Heart right ventricle (tissue), 16 donors: ENCODE results near the gene BLOC1S4. TPM values are rescaled to one million over a fixed set of nuclear protein-coding genes. Genes with fewer than 3 reads are reported as not detected.
A peak's percentile ranks its signal among the peaks of the same experiment; 100 is the strongest.

Experiments used
- ATAC-seq, 8 donors: fragments of 200-7000 bp; cut with Tn5 transposase; one replicate each; pipeline ENCODE4 v1.9.1; 2020; ENCODE audit warnings: mild to moderate bottlenecking in 8 of 8, moderate library complexity in 8 of 8, moderate number of reproducible peaks in 1 of 8
- DNase-seq, 2 donors: peaks; one replicate each; pipeline ENCODE4 v3.0.0-alpha.2; 2020
- H3K27ac ChIP-seq, 10 donors: fragments of 200-600 bp; sonication (generic) in 2 of 10; one replicate each; pipeline versions ENCODE4 v1.5.0 to v1.8.0; 2020 to 2022; ENCODE audit warnings: mild to moderate bottlenecking in 3 of 10
- H3K27me3 ChIP-seq, 7 donors: fragments of 200-600 bp; one replicate each; pipeline ENCODE4 v1.8.0; 2021 to 2022; ENCODE audit warnings: mild to moderate bottlenecking in 2 of 7
- H3K36me3 ChIP-seq, 9 donors: fragments of 200-600 bp; sonication (generic) in 1 of 9; one replicate each; pipeline versions ENCODE4 v1.5.0 to v1.8.0; 2020 to 2022; ENCODE audit warnings: mild to moderate bottlenecking in 2 of 9
- H3K4me1 ChIP-seq, 9 donors: fragments of 200-600 bp; sonication (generic) in 1 of 9; one replicate each; pipeline versions ENCODE4 v1.5.0 to v1.8.0; 2020 to 2022; ENCODE audit warnings: mild to moderate bottlenecking in 4 of 9
- H3K4me3 ChIP-seq, 10 donors: fragments of 200-600 bp; sonication (generic) in 2 of 10; one replicate each; pipeline versions ENCODE4 v1.5.0 to v1.8.0; 2020 to 2022; ENCODE audit warnings: mild to moderate bottlenecking in 7 of 10, moderate library complexity in 2 of 10
- H3K9me3 ChIP-seq, 11 donors: fragments of 200-600 bp in 10 of 11; sonication (generic) in 2 of 11; one replicate each; pipeline versions ENCODE4 v1.5.0 to v1.8.0; 2013 to 2022; ENCODE audit warnings: mild to moderate bottlenecking in 2 of 11, control low read depth in 1 of 11, moderate library complexity in 1 of 11
- WGBS, 2 donors: extraction: QIAGEN DNeasy Blood & Tissue Kit; methylation state at CpG; one replicate each; pipeline ENCODE4 v1.1.7; 2013; ENCODE audit warnings: inconsistent platforms in 1 of 2; 5-methylcytosine and 5-hydroxymethylcytosine counted together
- intact Hi-C, 10 donors: fragments of 100-400 bp; cut with DNase I; formaldehyde crosslinking; loops; one replicate each; pipeline versions ENCODE4 v1.11.1 to v1.14.2; 2022
- polyA plus RNA-seq, 2 donors: library from polyadenylated mRNA; stranded (reverse); fragments of 200-250 nt; gene quantifications; one replicate each; pipeline ENCODE4 v1.2.3, GENCODE V29; 2013
- total RNA-seq, 10 donors: library from RNA; stranded (reverse); fragmentation: NEBNext Ultra II Directional in 3 of 10; extraction: Animal tissue kit (Norgen Biotek cat#: 25700) in 3 of 10; gene quantifications; one replicate each; pipeline versions ENCODE4 v1.2.1 to v1.2.4, GENCODE V29; 2021 to 2023
- TF ChIP-seq, protein P1 (sequence below), 9 donors: fragments of 200-600 bp; sonication (generic) in 2 of 9; IDR thresholded peaks; one replicate each; pipeline versions ENCODE4 v1.5.0 to v1.8.0; 2021 to 2022; ENCODE audit warnings: antibody characterized with exemption in 9 of 9, mild to moderate bottlenecking in 5 of 9, moderate library complexity in 1 of 9
- donor health status: Arrhythmogenic right ventricular cardiomyopathy.
- donor health status: ischemic (EF 13 %, LVEDD 7.1; RV severe dilation, severe dysfunction).
- donor health status: healthy with polysubstance abuse.
- donor health status: DM: no; HTN: yes; CAD: no.
- donor health status: DM: no; HTN: no; CAD: no.
- donor health status: ischemic (EF 25% LVEDD 6.9; RV normal size, moderate dysfunction).
- donor health status: ischemic (EF 25% LVEDD 5.7; RV mildly dilated, moderate dysfunction).
- donor health status: healthy.
- donor health status: DM: yes; HTN: yes; CAD: no.
- donor health status: Ischemic cardiomyopathy.
- donor health status: ischemic (EF 35%, LVEDD 5.7; RV mildly dilated, moderate dysfunction).
- donor health status: nonischemic (EF 11% LVEDD 7.7; RV severe dilation, severe dysfunction).
- donor health status: DM: yes; HTN: yes; CAD: no.
- donor health status: PGD.
- donor health status: ischemic (EF 29% LVEDD 5.4; RV normal size, mild dysfunction).
- donor health status: nonischemic (EF 23%, LVEDD 6.1; RV moderate dilation, normal function).

Gene BLOC1S4
- total and polyA plus RNA-seq, 12 donors, result 4.4 to 10.2 (median 7.0) TPM

DNA sequence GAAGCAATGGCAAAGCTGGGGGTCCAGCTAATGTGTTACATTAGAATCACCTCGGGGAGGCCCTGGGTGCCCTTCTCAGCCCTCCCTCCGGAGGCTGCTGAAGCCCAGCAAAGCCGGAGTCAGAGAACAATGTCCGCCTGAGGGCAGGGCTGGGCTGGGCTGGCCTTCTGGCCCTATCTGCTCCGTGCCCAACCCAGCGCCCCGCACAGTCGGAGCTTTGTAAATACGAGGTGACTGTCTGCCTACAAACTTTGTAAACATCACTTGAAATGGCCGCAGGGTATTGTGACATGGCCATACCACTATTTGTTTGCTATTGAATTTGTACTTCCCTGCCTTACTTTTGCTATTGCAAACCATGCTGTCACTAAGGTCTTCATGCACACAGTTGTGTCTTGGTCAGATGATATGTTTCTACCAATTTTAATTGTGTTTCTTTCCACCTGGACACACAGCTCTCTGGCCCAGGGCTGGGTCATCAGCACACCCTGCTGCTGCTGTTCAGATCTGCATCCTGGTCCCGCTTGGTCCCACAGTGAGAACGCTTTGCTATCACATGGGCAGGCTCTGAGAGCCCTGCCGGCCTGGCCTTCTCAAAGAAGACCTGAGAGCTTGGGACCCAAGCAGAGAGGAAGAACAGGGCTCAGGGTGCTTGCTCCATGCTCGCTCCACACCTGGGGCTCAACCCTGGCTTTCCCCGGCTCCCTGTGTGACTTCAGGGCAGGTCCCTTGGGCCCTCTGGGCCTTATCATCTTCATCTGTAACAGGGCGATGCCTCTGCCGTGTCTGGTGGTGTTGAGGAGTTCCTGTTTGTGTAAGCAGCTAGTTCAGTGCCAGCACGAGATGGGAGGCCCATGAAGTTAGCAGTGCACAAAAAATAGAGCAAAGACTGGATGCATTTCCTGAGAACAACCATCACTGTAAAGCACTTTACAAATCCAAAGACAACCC is 20.0 kb upstream of the BLOC1S4 start:
- intact Hi-C loops, result no loop called here
- peak in 7 of 8 donors; percentile 15 to 49 (median 37) for ATAC-seq

DNA sequence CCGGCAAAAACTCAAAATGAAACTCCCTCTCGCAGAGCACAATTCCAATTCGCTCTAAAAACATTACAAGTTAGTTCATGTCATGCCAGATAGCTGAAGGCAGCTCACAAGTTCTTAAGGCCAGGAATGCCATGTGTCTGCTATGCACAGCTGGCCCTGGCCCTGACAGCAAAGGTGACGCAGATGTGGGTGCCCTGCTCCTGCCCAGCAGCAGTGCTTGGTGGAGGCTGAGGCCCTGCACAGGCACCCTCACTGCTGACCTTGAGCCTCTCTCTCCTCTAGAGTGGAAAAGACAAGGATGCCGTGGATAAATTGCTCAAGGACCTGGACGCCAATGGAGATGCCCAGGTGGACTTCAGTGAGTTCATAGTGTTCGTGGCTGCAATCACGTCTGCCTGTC is 19.4 kb upstream of the BLOC1S4 start:
- no peaks in the 10 kb centered on the region for H3K27me3 ChIP-seq
- TF ChIP-seq, protein P1, sequence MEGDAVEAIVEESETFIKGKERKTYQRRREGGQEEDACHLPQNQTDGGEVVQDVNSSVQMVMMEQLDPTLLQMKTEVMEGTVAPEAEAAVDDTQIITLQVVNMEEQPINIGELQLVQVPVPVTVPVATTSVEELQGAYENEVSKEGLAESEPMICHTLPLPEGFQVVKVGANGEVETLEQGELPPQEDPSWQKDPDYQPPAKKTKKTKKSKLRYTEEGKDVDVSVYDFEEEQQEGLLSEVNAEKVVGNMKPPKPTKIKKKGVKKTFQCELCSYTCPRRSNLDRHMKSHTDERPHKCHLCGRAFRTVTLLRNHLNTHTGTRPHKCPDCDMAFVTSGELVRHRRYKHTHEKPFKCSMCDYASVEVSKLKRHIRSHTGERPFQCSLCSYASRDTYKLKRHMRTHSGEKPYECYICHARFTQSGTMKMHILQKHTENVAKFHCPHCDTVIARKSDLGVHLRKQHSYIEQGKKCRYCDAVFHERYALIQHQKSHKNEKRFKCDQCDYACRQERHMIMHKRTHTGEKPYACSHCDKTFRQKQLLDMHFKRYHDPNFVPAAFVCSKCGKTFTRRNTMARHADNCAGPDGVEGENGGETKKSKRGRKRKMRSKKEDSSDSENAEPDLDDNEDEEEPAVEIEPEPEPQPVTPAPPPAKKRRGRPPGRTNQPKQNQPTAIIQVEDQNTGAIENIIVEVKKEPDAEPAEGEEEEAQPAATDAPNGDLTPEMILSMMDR (IDR thresholded peaks at IDR 0.05), result no peak
- no peaks in the 10 kb centered on the region for H3K9me3 ChIP-seq
- H3K4me1 ChIP-seq, result peaks cover 9 to 46% (median 21%) of the 10 kb centered on the region in 9 donors
- H3K36me3 ChIP-seq, result peaks cover 0 to 24% (median 0%) of the 10 kb centered on the region in 9 donors
- peak in 7 of 8 donors; percentile 59 to 91 (median 81) for ATAC-seq
- 48 to 62% methylated on average over 8 of the region's 8 CpGs for WGBS, 2 donors
- no peak overlapping the region for H3K4me3 ChIP-seq
- H3K27ac ChIP-seq, result peak overlapping the region in 9 of 10 donors; percentile 42 to 90 (median 68)
- intact Hi-C loops, result no loop called here
- DNase-seq, result no peak

More for the DNA sequence above, 20.0 kb upstream of the BLOC1S4 start:
- Histone ChIP-seq H3K4me3 (no peak overlapping the region), H3K27me3 (no peaks in the 10 kb centered on the region), H3K36me3 (peaks cover 0 to 20% (median 0%) of the 10 kb centered on the region in 9 donors), H3K9me3 (no peaks in the 10 kb centered on the region), H3K4me1 (peaks cover 9 to 50% (median 21%) of the 10 kb centered on the region in 9 donors), H3K27ac (peak overlapping the region in 9 of 10 donors; percentile 19 to 90 (median 68))
- no peak for DNase-seq
- TF ChIP-seq, protein P1 (IDR thresholded peaks at IDR 0.05), result no peak
- 73 to 76% methylated on average over 18 of the region's 18 CpGs for WGBS, 2 donors

DNA sequence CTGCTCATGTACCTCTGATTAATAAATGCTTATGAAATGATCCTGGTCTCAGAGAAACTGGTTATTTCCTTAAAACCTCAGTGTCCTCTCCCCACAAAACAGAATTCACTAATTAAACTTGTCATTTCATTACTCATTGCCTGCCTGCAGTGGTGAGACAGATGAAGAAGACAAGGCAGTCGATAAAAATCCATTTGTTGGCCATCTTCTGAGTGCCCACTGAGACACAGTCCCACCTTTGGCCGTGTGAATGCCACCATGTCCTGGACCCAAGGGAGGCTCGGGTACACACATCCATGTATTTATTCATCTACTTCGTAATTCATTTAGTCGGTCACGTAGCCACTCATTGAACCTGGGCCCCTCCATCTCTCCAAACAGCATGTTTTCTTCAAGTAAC is 18.8 kb upstream of the BLOC1S4 start:
- ATAC-seq, result no peak

DNA sequence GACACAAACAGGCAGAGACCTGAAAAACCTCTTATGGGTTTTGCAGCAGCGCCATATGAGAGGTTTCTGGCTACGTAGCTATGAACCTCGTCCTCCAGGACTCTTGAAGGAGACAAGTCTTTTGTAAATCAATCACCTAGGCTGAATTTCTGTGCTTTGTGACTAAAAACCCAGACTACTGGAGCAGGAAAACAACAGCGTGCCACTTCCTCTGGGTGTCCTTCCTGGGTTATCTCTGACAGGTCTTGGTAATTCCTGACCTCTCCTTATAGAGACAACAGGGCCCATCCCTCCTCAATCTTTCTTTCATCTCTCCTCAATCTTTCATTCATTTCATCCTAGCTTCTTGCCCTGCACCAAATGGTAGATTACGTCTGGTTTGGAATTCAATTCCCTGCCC is 16.6 kb upstream of the BLOC1S4 start:
- Histone ChIP-seq H3K27me3 (no peaks in the 10 kb centered on the region), H3K36me3 (peaks cover 0 to 35% (median 0%) of the 10 kb centered on the region in 9 donors), H3K4me1 (peaks cover 9 to 40% (median 33%) of the 10 kb centered on the region in 9 donors), H3K27ac (no peak overlapping the region), H3K4me3 (no peak overlapping the region), H3K9me3 (peaks cover 0 to 8% (median 0%) of the 10 kb centered on the region in 11 donors)
- WGBS, 2 donors, result 69 to 80% methylated on average over 5 of the region's 5 CpGs
- DNase-seq (no peak), ATAC-seq (no peak)
- intact Hi-C loops, result no loop called here
- TF ChIP-seq, protein P1 (IDR thresholded peaks at IDR 0.05), result no peak

More for the DNA sequence above, 18.8 kb upstream of the BLOC1S4 start:
- TF ChIP-seq, protein P1 (IDR thresholded peaks at IDR 0.05), result no peak
- H3K9me3 ChIP-seq, result no peaks in the 10 kb centered on the region
- 93 to 95% methylated on average over 6 of the region's 6 CpGs for WGBS, 2 donors
- H3K36me3 ChIP-seq, result peaks cover 0 to 25% (median 0%) of the 10 kb centered on the region in 9 donors
- intact Hi-C loops, result no loop called here
- H3K4me1 ChIP-seq, result peaks cover 9 to 46% (median 21%) of the 10 kb centered on the region in 9 donors
- peak overlapping the region in 9 of 10 donors; percentile 42 to 90 (median 68) for H3K27ac ChIP-seq
- no peak overlapping the region for H3K4me3 ChIP-seq
- no peak for DNase-seq
- H3K27me3 ChIP-seq, result no peaks in the 10 kb centered on the region
